BE2C (cell line): ENCODE measurements around the gene LDLRAD4.

Experiments
- DNase-seq: peaks from one replicate; pipeline ENCODE4 v3.0.0-alpha.2; 2020
- H3K27me3 ChIP-seq: fragments of 250-450 bp; sonication (Bioruptor Pico); 2 replicates; pipeline ENCODE4 v1.5.1; 2020; ENCODE audit warnings: mild to moderate bottlenecking
- H3K36me3 ChIP-seq: fragments of 250-450 bp; sonication (Bioruptor Pico); 2 replicates; pipeline ENCODE4 v1.5.1; 2020; ENCODE audit warnings: mild to moderate bottlenecking
- H3K4me1 ChIP-seq: fragments of 250-450 bp; sonication (Bioruptor Pico); 2 replicates; pipeline ENCODE4 v1.5.1; 2020
- H3K4me3 ChIP-seq: 2 replicates; pipeline ENCODE4 v1.5.1; 2011; ENCODE audit warnings: low read depth, low read length
- H3K9me3 ChIP-seq: fragments of 250-450 bp; sonication (Bioruptor Pico); 2 replicates; pipeline ENCODE4 v1.5.1; 2020
- CTCF ChIP-seq: IDR thresholded peaks from 2 replicates; pipeline ENCODE4 v1.5.1; 2012; ENCODE audit warnings: mild to moderate bottlenecking, low read depth, low read length

The LDLRAD4 gene

DNA sequence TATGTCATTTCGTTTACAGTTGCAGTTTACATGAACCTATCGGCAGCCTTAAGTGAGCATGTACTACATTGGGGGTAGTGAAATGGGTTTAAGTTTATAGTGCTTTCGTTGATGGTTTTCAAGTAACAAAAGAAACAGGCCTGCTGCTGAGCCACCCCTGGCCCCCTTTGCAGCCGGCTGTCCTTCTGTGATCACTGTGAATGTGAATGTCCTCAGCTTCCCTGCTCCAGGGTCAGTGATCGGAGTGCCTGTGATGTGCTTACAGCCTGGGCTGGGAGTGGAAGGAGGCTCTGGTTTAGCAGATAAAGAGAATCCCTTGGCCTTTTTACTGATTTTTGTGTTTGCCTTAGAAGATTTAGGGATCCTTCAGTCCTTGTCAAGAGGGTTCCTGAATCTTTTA is 353.6 kb downstream of the LDLRAD4 start:
- Histone ChIP-seq H3K9me3 (no peaks in the 10 kb centered on the region), H3K4me1 (no peaks in the 10 kb centered on the region), H3K27me3 (no peaks in the 10 kb centered on the region), H3K36me3 (no peaks in the 10 kb centered on the region), H3K4me3 (no peak overlapping the region)
- no peak for TF ChIP-seq CTCF
- no peak for DNase-seq

GRCh38 chr18:13572721-13573120 is 354.2 kb downstream of the LDLRAD4 start:
- Histone ChIP-seq H3K4me3 (no peak overlapping the region), H3K27me3 (no peaks in the 10 kb centered on the region), H3K36me3 (no peaks in the 10 kb centered on the region), H3K9me3 (no peaks in the 10 kb centered on the region), H3K4me1 (no peaks in the 10 kb centered on the region)
- DNase-seq: no peak
- no peak for TF ChIP-seq CTCF

DNA sequence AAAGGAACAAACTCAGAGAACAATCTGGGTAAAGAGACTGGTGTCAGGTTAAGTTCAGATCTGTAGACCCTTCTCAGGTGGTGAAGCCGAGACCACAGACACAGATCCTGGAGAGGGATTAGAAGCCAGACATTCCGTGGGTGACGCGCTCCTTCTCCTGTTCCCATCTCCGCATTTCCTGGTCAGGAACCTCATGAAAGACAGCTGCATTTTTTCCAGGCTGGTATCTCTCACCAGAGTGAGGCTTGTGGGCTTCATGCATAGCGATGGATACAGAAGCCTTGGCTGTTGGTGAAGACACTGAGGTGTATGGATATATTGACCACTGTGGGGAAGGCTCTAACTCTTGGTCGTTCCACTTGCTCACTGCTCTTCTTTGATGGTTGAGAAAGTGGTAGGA is 355.2 kb downstream of the LDLRAD4 start:
- DNase-seq: no peak
- Histone ChIP-seq H3K36me3 (no peaks in the 10 kb centered on the region), H3K4me3 (no peak overlapping the region), H3K27me3 (no peaks in the 10 kb centered on the region), H3K9me3 (no peaks in the 10 kb centered on the region), H3K4me1 (no peaks in the 10 kb centered on the region)
- TF ChIP-seq CTCF: no peak

DNA sequence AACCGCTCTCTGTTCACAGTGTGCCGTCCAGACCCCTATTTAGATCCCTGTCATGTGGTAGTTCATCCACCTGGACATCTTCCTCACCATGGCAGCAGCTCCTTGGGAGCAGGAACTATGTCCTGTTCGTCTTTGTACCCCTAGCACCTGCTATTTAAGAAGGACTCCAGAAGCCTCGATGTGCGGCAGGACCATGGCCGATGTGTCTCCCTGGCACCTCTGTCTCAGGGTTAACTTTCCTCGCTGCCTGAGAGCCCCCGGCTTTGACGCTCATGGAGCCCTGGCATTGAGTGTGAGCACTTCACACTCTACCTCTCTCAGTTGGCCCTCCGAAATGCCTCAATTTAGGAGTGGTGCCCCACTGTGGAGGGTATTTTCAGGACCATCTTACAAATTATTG is 355.8 kb downstream of the LDLRAD4 start:
- Histone ChIP-seq H3K4me1 (no peaks in the 10 kb centered on the region), H3K27me3 (no peaks in the 10 kb centered on the region), H3K36me3 (no peaks in the 10 kb centered on the region), H3K4me3 (no peak overlapping the region), H3K9me3 (no peaks in the 10 kb centered on the region)
- DNase-seq: no peak
- no peak for TF ChIP-seq CTCF

DNA sequence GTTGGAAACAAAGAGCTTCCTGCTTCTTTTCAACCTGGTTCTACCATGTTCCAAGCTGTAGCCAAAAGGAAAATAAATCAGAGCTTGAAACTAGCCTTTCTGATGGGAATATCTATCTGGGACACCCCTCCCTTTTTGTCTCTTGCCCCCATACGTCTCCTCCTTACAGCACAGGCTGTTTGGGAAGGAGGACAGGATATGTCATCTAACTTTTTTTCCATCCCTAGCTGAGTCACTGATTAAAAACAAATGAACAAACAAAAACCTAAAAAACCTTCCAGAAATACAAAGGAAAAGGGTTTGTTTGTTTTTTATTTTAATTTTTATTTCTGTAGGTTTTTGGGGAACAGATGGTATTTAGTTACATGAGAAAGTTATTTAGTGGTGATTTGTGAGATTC is 356.2 kb downstream of the LDLRAD4 start:
- Histone ChIP-seq H3K4me1 (no peaks in the 10 kb centered on the region), H3K36me3 (no peaks in the 10 kb centered on the region), H3K4me3 (no peak overlapping the region), H3K27me3 (no peaks in the 10 kb centered on the region), H3K9me3 (no peaks in the 10 kb centered on the region)
- no peak for DNase-seq
- TF ChIP-seq CTCF: no peak

GRCh38 chr18:13576598-13576997 is 358.0 kb downstream of the LDLRAD4 start:
- no peak for TF ChIP-seq CTCF
- H3K4me1 ChIP-seq: no peaks in the 10 kb centered on the region

More at GRCh38 chr18:13576598-13576997, 358.0 kb downstream of the LDLRAD4 start:
- no peaks in the 10 kb centered on the region for H3K27me3 ChIP-seq
- no peak for DNase-seq
- no peaks in the 10 kb centered on the region for H3K9me3 ChIP-seq
- no peaks in the 10 kb centered on the region for H3K36me3 ChIP-seq
- no peak overlapping the region for H3K4me3 ChIP-seq
